Neural cell (in vitro differentiated cells): Measurements from ENCODE around the gene DPEP2.

Experiments
- EP300 ChIP-seq: fragments of 450-650 bp; conservative IDR thresholded peaks from 2 replicates; pipeline ENCODE4 v1.6.1; 2014; ENCODE audit warnings: antibody characterized with exemption, mild to moderate bottlenecking, moderate library complexity; ENCODE audit not compliant: poor library complexity, severe bottlenecking
- EZH2 ChIP-seq: fragments of 200-600, 300-800 bp; shearing (Covaris generic), sonication (generic); IDR thresholded peaks from 2 replicates; pipeline ENCODE4 v1.6.1; 2014; ENCODE audit warnings: antibody characterized with exemption, low read length, borderline replicate concordance, mild to moderate bottlenecking; ENCODE audit not compliant: insufficient read depth, poor library complexity, severe bottlenecking
- MXI1 ChIP-seq: fragments of 450-650 bp; conservative IDR thresholded peaks from 2 replicates; pipeline ENCODE4 v1.6.1; 2014; ENCODE audit warnings: antibody characterized with exemption, mild to moderate bottlenecking; ENCODE audit not compliant: poor library complexity, severe bottlenecking
- POLR2AphosphoS5 ChIP-seq: IDR thresholded peaks from 2 replicates; pipeline ENCODE4 v1.6.1; 2012
- RAD21 ChIP-seq: fragments of 450-650 bp; conservative IDR thresholded peaks from 2 replicates; pipeline ENCODE4 v1.6.1; 2014; ENCODE audit warnings: antibody characterized with exemption, mild to moderate bottlenecking, moderate library complexity
- SMC3 ChIP-seq: fragments of 450-650 bp; conservative IDR thresholded peaks from 2 replicates; pipeline ENCODE4 v1.6.1; 2014; ENCODE audit warnings: antibody characterized with exemption, mild to moderate bottlenecking, moderate library complexity; ENCODE audit not compliant: poor library complexity
- TAF1 ChIP-seq: IDR thresholded peaks from 2 replicates; pipeline ENCODE4 v1.6.1; 2012; ENCODE audit warnings: low read depth
- TF ChIP-seq, protein P1 (sequence below): fragments of 450-650 bp; IDR thresholded peaks from 2 replicates; pipeline ENCODE4 v1.5.1; 2014; ENCODE audit warnings: antibody characterized with exemption, mild to moderate bottlenecking, moderate library complexity; ENCODE audit not compliant: poor library complexity, severe bottlenecking
- TF ChIP-seq, protein P2 (sequence below): IDR thresholded peaks from 2 replicates; pipeline ENCODE4 v1.6.1; 2012; ENCODE audit warnings: borderline replicate concordance

DNA sequence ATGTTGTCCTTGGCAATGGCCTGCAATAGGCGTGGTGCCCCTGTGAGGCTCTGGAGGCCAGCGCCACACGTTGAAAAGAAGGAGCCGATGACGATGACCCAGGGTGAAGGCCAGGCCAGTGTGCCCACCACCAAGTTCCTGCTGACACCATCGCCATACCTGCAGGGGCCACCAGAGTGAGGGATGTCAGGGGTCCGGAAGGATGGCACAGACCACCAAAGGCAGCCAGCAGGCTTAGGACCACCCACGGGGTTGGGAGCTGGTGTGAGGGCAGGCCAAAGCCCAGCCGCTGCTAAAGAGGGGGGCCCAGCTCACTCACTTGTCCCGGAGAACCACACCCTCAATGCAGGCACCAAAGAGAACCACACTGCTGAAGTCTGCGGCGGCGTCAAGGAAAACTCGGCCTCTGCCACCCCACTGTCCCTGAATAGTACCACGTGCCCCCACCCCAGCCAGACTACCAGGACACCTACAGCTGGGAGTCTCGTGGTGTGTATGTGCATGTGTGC is 48.9 kb downstream of the DPEP2 start:
- TF ChIP-seq, protein P1, sequence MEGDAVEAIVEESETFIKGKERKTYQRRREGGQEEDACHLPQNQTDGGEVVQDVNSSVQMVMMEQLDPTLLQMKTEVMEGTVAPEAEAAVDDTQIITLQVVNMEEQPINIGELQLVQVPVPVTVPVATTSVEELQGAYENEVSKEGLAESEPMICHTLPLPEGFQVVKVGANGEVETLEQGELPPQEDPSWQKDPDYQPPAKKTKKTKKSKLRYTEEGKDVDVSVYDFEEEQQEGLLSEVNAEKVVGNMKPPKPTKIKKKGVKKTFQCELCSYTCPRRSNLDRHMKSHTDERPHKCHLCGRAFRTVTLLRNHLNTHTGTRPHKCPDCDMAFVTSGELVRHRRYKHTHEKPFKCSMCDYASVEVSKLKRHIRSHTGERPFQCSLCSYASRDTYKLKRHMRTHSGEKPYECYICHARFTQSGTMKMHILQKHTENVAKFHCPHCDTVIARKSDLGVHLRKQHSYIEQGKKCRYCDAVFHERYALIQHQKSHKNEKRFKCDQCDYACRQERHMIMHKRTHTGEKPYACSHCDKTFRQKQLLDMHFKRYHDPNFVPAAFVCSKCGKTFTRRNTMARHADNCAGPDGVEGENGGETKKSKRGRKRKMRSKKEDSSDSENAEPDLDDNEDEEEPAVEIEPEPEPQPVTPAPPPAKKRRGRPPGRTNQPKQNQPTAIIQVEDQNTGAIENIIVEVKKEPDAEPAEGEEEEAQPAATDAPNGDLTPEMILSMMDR: no peak
- TF ChIP-seq EZH2: no peak
- no peak for TF ChIP-seq RAD21
- no peak for TF ChIP-seq SMC3
- TF ChIP-seq POLR2AphosphoS5: no peak
- TF ChIP-seq TAF1: no peak
- TF ChIP-seq, protein P2, sequence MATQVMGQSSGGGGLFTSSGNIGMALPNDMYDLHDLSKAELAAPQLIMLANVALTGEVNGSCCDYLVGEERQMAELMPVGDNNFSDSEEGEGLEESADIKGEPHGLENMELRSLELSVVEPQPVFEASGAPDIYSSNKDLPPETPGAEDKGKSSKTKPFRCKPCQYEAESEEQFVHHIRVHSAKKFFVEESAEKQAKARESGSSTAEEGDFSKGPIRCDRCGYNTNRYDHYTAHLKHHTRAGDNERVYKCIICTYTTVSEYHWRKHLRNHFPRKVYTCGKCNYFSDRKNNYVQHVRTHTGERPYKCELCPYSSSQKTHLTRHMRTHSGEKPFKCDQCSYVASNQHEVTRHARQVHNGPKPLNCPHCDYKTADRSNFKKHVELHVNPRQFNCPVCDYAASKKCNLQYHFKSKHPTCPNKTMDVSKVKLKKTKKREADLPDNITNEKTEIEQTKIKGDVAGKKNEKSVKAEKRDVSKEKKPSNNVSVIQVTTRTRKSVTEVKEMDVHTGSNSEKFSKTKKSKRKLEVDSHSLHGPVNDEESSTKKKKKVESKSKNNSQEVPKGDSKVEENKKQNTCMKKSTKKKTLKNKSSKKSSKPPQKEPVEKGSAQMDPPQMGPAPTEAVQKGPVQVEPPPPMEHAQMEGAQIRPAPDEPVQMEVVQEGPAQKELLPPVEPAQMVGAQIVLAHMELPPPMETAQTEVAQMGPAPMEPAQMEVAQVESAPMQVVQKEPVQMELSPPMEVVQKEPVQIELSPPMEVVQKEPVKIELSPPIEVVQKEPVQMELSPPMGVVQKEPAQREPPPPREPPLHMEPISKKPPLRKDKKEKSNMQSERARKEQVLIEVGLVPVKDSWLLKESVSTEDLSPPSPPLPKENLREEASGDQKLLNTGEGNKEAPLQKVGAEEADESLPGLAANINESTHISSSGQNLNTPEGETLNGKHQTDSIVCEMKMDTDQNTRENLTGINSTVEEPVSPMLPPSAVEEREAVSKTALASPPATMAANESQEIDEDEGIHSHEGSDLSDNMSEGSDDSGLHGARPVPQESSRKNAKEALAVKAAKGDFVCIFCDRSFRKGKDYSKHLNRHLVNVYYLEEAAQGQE: no peak
- TF ChIP-seq EP300: no peak
- no peak for TF ChIP-seq MXI1
